Prostate gland (tissue), 2 donors: Measurements from ENCODE around the gene ACADS. TPM values are rescaled to one million over a fixed set of nuclear protein-coding genes. Genes with fewer than 3 reads are reported as not detected.

Experiments
- DNase-seq: peaks from one replicate; pipeline ENCODE4 v3.0.0-alpha.2; 2019; ENCODE audit warnings: low spot score
- H3K27ac ChIP-seq, 2 donors: fragments of 200-600 bp; sonication (generic); 2 replicates each; pipeline ENCODE4 v1.5.1; 2017 to 2019
- H3K27me3 ChIP-seq: fragments of 200-600 bp; sonication (generic); replicated peaks from 2 replicates; pipeline ENCODE4 v1.5.1; 2019; ENCODE audit not compliant: insufficient read depth
- H3K36me3 ChIP-seq, 2 donors: fragments of 200-600 bp; sonication (generic); 1 replicate in 1 of 2; 2 replicates in 1 of 2; pipeline versions ENCODE4 v1.5.1 to v1.8.1; 2017 to 2019
- H3K4me1 ChIP-seq: fragments of 200-600 bp; sonication (generic); replicated peaks from 2 replicates; pipeline ENCODE4 v1.5.1; 2019
- H3K4me3 ChIP-seq, 2 donors: fragments of 200-600 bp; sonication (generic); 2 replicates each; pipeline ENCODE4 v1.5.1; 2017 to 2019
- H3K9me3 ChIP-seq: fragments of 200-600 bp; sonication (generic); 2 replicates; pipeline ENCODE4 v1.5.1; 2017
- POLR2A ChIP-seq: fragments of 450-650 bp; IDR thresholded peaks from one replicate; pipeline ENCODE4 v1.6.1; 2016; ENCODE audit warnings: antibody characterized with exemption, mild to moderate bottlenecking
- POLR2AphosphoS5 ChIP-seq: sonication (generic); formaldehyde crosslinking; IDR thresholded peaks from one replicate; pipeline ENCODE4 v1.6.1; 2017; ENCODE audit warnings: antibody characterized with exemption
- WGBS: methylation state at CpG from one replicate; pipeline ENCODE4 v1.1.5; 2018; 5-methylcytosine and 5-hydroxymethylcytosine counted together
- intact Hi-C: fragments of 100-400 bp; cut with DNase I; formaldehyde crosslinking; loops from one replicate; pipeline ENCODE4 v1.14.2; 2022
- total RNA-seq, 2 donors: library from RNA; depleted of rRNA; stranded (reverse); fragments of >200 nt; gene quantifications; one replicate each; pipeline ENCODE4 v1.1.0, GENCODE V29; 2016
- TF ChIP-seq, protein P1 (sequence below), 4 experiments: fragments of 200-600 bp in 2 of 4; fragments of 450-650 bp in 2 of 4; sonication (generic) in 2 of 4; IDR thresholded peaks; 1 replicate in 3 of 4; 2 replicates in 1 of 4; pipeline ENCODE4 v1.5.1; 2016 to 2019; ENCODE audit warnings: antibody characterized with exemption in 4 of 4, mild to moderate bottlenecking in 2 of 4, moderate library complexity in 2 of 4

The ACADS gene
- total RNA-seq, 2 donors from 2014 or later, result 29.4 to 36.0 TPM

DNA sequence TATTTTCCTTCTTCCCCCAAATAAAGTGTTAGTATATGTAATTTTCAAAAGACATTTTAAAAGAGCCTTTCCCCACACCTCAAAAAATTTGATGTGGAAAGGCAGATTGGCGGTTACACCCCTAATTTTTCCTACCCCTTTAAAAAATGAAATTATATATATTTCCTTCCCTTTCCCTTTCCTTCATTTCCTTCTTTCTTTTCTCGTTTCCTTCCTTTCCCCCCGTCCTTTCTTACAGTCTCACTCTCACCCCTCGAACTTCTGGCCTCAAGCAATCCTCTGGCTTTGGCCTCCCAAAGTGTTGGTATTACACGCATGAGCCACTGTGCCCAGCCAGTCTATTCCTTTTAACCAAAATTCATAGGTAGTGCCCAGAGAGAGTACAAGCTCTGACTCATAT, 19.6 kb upstream of the ACADS start:
- Histone ChIP-seq H3K4me1 (no peaks in the 10 kb centered on the region), H3K27ac (no peak overlapping the region), H3K36me3 (no peaks in the 10 kb centered on the region), H3K27me3 (no peaks in the 10 kb centered on the region), H3K4me3 (no peak overlapping the region), H3K9me3 (no peaks in the 10 kb centered on the region)
- no peak for DNase-seq
- no peak for TF ChIP-seq POLR2AphosphoS5
- TF ChIP-seq, protein P1, sequence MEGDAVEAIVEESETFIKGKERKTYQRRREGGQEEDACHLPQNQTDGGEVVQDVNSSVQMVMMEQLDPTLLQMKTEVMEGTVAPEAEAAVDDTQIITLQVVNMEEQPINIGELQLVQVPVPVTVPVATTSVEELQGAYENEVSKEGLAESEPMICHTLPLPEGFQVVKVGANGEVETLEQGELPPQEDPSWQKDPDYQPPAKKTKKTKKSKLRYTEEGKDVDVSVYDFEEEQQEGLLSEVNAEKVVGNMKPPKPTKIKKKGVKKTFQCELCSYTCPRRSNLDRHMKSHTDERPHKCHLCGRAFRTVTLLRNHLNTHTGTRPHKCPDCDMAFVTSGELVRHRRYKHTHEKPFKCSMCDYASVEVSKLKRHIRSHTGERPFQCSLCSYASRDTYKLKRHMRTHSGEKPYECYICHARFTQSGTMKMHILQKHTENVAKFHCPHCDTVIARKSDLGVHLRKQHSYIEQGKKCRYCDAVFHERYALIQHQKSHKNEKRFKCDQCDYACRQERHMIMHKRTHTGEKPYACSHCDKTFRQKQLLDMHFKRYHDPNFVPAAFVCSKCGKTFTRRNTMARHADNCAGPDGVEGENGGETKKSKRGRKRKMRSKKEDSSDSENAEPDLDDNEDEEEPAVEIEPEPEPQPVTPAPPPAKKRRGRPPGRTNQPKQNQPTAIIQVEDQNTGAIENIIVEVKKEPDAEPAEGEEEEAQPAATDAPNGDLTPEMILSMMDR (IDR thresholded peaks at IDR 0.05), result no peak
- no peak for TF ChIP-seq POLR2A
- WGBS, result 87% methylated on average over 5 of the region's 5 CpGs
- intact Hi-C loops, result no loop called here

DNA sequence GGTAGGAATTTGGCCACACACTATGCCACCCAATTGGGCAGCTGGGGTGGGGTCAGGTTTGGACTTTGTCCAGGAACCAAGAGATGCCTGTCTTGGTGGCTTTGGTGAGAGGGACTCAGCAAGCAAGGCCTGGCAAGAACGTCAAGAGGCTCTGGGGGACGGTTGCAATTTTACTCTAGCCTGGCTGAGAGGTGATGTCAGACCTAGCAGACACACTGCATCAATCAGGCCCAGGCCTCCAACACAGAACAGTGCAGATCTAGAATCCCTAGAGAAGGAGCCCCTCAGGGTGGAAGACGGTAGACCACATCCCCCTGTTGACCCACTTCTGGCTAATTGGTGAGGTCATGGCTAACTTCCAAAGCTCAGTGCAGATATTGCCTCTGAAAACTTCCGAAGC, 17.0 kb upstream of the ACADS start:
- no peaks in the 10 kb centered on the region for H3K27me3 ChIP-seq
- WGBS, result 62% methylated on average over 4 of the region's 4 CpGs
- H3K36me3 ChIP-seq, result no peaks in the 10 kb centered on the region
- DNase-seq, result no peak
- H3K27ac ChIP-seq, result no peak overlapping the region
- no peak for TF ChIP-seq POLR2AphosphoS5
- TF ChIP-seq, protein P1 (IDR thresholded peaks at IDR 0.05), result no peak
- TF ChIP-seq POLR2A, result no peak
- no peaks in the 10 kb centered on the region for H3K9me3 ChIP-seq
- intact Hi-C loops, result no loop called here
- no peak overlapping the region for H3K4me3 ChIP-seq
- H3K4me1 ChIP-seq, result no peaks in the 10 kb centered on the region

DNA sequence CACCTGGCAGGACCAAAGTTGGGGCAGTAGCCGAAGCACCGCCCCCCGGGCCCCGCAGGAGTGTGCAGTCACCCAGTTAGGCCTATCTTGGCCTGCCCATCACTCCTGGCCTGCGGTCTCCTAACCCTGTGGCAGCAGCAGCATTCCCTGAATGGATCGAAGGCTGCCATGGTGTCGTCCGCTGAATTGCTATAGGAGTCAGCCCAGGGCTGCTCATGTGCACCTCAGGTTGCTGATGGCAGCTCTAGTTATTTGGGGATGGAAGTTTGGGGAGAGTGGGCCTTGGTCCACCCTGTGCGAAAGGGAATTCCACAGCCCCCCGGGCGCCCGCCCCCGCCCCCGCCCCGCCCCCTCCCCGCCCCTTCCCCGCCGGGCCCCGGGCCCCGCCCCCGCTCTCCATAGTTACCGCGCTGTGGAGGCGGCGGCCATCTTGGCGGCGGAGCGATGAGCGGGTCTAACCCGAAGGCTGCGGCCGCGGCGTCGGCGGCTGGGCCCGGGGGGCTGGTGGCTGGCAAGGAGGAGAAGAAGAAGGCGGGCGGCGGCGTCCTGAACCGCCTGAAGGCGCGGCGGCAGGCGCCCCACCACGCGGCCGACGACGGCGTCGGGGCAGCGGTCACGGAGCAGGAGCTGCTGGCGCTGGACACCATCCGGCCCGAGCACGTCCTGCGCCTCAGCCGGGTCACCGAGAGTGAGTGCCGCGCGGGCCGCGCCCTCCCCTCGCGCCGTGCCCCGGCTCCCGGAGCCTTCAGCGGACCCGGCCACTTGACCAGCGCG, 15.4 kb upstream of the ACADS start, which contains the start of gene UNC119B:
TSS of gene UNC119B (plus strand) at position 428 of the 774 bp plus-strand sequence. CDS start at position 445, 17 bp downstream.
- intact Hi-C loops, result loop anchor here (2.0 kb wide), 2 partner anchors 23 to 129 kb away; partner anchors contain the start of genes MLEC and POP5
- Histone ChIP-seq H3K4me3 (peak within 1 kb of the TSS; percentile 94 to 97), H3K27ac (peak within 1 kb of the TSS; percentile 92 to 94), H3K27me3 (no peaks in the 10 kb centered on the region), H3K4me1 (no peaks in the 10 kb centered on the region), H3K36me3 (no peaks in the 10 kb centered on the region), H3K9me3 (no peaks in the 10 kb centered on the region)
- DNase-seq, result peak; percentile 62
- TF ChIP-seq, protein P1 (IDR thresholded peaks at IDR 0.05), result no peak
- peak; percentile 41 for TF ChIP-seq POLR2A
- under 1% methylated on average over 41 of the region's 76 CpGs for WGBS

DNA sequence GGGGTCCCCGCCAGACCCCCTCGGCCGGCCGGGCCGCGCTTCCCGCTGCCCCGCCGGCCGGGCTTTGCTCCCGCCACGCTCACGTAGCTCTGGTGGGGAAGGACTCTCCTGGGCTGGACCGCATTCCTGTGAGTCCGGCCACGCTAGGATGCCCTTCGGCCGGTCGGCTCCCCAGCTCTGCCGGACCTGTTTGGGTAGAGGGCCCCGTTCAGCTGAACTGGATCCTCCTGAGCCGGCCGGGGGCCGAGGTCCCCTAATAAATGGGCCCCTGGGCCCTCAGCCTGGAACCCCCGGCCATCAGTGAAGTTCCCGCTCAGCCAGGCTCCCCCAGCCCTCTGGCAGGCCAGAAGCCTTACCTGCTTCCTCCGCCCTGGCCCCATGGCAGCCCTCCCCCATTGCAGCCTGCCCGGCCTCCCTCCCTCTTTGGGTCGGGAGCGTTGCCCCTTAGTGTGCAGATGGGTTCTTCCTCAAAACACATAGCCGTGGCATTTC, 14.8 kb upstream of the ACADS start:
- no peaks in the 10 kb centered on the region for H3K9me3 ChIP-seq
- H3K27ac ChIP-seq, result peak overlapping the region; percentile 92 to 94
- 0% methylated on average over 18 of the region's 31 CpGs for WGBS
- TF ChIP-seq POLR2A (no peak), POLR2AphosphoS5 (peak; percentile 5)
- TF ChIP-seq, protein P1 (IDR thresholded peaks at IDR 0.05), result no peak
- intact Hi-C loops, result loop anchor here (2.0 kb wide), 2 partner anchors 24 to 130 kb away; partner anchors contain the start of genes MLEC and POP5
- no peaks in the 10 kb centered on the region for H3K27me3 ChIP-seq
- no peaks in the 10 kb centered on the region for H3K36me3 ChIP-seq
- H3K4me3 ChIP-seq, result peak overlapping the region; percentile 94 to 97
- no peaks in the 10 kb centered on the region for H3K4me1 ChIP-seq
- DNase-seq, result no peak
